Activated gamma-delta T cell treated with anti-CD3 and anti-CD28 coated beads, Interleukin-2, amount 50 U/mL, for 16 hours (primary cell): Measurements from ENCODE around the gene C19orf38.
"Not testable (repeated sequence)": the region's sequence is repeated elsewhere in the genome, so short reads cannot be mapped to it uniquely, and the experiment has no call there.

Experiments
- DNase-seq: peaks from one replicate; pipeline ENCODE4 v3.0.0-alpha.2; 2020; ENCODE audit warnings: low read depth

The C19orf38 gene

GRCh38 chr19:10823690-10824089 is 24.5 kb upstream of the C19orf38 start:
- DNase-seq = no peak

- no peak for DNase-seq
Observed at GRCh38 chr19:10826231-10826630, 22.0 kb upstream of the C19orf38 start.

GRCh38 chr19:10826846-10827245 is 21.4 kb upstream of the C19orf38 start:
- no peak for DNase-seq

- no peak for DNase-seq
Observed at GRCh38 chr19:10828981-10829821, 19.0 kb upstream of the C19orf38 start.

- DNase-seq = no peak
Observed at GRCh38 chr19:10829967-10830366, 18.2 kb upstream of the C19orf38 start.

DNA sequence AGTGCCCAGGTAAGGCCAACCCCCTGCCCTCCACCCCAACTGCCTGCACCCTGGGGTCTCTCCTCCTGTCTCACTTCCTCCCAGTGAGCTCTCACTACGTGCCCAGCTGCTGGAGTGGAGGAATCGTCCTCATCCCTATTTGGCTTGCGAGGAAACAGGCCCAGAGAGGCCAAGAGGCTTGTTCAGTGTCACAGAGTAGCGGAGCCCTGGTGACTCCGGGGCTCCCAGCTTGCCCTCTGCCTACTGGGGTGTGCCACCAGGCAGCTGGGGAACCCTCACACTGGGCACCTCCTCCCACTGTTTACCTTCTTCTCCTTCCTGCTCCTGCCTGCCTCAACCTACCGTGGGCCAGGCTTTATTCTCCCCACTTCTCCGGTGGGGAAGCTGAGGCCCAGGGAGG is 17.8 kb upstream of the C19orf38 start:
- DNase-seq = no peak

- no peak for DNase-seq
Observed at GRCh38 chr19:10830931-10831779, 17.1 kb upstream of the C19orf38 start.

- DNase-seq = no peak
Observed at GRCh38 chr19:10831987-10832938, 16.0 kb upstream of the C19orf38 start.

DNA sequence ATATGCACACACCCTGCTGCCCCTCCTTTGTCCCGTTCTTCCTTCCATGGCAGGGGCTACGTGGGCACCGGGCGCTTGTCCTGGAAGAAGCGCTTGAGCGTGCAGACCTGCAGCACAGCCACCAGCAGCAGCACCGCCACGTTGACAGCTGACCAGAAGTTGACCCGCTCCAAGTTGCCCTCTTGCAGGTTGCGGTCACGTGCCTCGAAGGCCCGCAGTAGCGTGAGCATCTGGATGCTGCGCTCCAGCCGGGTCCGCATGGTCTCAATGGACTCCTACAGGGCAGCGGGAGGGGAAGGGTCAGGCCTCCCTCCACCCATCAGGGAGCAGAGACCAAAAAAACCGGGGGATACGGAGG is 15.3 kb upstream of the C19orf38 start:
- no peak for DNase-seq

DNA sequence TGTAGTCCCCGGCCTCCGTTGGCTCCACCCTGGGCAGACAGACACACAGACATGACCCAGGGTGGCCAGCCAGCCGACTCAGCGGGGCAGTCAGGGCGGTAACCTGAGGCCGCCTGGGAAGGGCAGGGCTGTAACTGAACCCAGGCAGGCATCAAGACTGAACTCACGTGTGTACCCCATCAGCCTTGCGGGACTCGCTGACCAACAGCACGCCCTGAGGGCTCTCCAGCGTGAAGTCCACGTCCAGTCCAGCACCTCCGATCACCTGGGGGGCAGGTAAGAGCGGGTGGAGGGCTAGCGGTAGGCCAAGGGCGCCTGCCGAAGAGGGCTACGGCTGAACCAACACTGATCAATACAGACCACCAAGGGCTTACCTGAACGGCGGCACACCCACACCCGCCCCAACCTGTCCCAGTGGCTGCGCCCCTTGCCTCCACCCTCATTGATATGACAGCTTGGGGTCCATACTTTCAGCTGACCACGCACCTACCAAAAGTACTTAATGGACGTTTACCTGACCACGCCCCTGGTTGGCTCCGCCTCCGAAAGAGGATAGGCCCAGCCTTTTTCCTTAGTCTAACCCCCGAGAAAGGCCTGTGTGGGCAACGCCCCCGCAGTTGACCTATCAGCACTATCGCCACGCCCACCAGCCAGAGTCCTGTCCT is 13.0 kb upstream of the C19orf38 start:
- DNase-seq = no peak

DNA sequence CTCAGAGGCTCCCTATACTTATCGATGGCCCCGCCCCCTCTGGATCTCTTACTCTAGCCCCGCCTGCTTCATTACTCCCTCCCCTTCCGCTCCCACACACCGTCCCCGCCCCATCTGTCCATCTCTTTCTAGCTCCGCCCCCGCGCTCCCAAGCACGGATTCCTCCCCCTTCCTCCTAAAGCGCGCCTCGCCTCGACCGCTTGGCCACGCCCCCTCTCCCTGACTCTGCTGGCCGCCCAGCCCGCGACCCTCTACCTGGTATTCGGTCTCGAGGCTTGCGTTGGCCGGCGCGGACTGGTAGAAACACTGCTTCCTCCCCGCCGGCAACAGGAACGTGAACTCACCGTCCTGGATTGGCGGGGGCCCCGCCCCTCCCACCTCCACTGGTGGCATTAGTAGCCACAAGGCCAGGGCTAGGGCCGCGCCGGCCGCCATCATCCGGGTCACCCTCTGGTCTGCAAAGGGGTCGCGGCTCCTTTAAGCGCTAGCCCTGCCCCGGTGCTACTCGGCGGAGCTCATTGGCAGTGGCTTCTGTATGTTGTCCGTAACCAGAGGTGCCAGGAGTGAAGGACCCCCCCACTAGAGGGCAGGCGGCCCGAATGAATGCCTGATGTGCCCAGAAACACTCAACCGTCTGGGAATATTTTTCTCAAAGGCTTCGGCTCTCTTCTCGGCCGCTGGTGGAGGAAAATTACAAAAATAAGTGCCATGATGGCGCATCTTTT is 12.3 kb upstream of the C19orf38 start, which contains the start of gene TMED1:
TSS of gene TMED1 (minus strand) at position 459 of the 725 bp plus-strand sequence. CDS start at position 438, 21 bp downstream.
- DNase-seq = peak; percentile 89

DNA sequence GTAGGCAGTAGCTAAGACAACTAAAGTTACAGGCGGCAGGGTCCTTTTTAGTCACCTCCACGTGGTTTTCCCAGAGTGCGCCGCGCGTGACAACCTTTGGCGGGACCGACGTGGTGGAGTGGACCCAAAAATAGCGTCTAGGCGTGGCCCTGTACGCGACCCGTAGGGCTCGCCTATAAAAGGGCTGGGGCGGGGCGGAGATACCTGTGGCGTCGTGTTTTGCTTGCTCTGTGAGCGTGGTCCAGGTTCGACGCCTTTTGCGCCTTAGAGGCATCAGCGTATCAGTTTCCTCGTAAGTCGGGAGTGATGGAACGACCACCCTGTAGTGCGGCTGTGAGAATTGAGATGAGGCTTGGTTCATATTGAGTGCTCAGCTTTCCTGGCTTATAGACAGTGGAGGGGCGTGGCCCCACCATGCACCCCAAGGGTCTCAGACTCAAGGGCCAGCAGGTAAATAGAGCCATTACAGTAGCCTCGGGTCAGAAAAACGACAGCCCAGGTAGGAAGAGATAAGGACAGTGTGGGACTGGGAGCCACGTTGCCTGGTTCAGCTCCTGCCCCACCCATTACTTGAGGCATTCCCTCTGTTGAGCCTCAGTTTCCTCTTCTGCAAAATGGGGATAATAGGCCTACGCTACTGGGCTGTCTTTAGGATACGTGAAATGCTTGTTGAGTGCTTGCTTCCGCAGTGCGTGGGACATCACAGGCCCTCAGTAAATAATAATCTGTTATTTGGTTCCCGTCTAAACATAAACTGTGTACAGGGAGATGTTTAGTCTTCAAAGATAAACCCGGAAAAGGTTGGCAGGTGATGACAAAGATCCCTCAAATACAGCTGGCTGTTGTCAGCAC is 11.5 kb upstream of the C19orf38 start:
- peak; percentile 66 for DNase-seq

- not testable (repeated sequence) for DNase-seq
Observed at GRCh38 chr19:10837649-10838048, 10.6 kb upstream of the C19orf38 start.

DNA sequence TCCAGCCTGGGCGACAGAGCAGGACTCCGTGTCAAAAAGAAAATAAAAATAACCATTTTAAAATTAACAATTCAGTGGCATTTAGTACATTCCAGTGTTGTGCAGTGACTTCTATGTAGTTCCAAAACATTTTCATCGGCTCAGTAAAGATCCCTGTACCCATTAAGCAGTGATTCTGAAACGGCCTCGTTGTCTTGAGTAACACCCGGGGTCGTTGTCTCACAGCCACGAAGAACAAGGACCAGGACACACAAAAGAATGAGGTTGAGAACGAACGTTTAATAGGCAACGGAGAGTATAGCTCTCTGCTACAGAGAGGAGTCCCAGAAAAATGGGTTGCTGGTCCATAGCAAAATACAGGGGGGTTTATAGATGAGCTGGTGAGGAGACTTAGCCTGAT is 9.8 kb upstream of the C19orf38 start:
- no peak for DNase-seq

DNA sequence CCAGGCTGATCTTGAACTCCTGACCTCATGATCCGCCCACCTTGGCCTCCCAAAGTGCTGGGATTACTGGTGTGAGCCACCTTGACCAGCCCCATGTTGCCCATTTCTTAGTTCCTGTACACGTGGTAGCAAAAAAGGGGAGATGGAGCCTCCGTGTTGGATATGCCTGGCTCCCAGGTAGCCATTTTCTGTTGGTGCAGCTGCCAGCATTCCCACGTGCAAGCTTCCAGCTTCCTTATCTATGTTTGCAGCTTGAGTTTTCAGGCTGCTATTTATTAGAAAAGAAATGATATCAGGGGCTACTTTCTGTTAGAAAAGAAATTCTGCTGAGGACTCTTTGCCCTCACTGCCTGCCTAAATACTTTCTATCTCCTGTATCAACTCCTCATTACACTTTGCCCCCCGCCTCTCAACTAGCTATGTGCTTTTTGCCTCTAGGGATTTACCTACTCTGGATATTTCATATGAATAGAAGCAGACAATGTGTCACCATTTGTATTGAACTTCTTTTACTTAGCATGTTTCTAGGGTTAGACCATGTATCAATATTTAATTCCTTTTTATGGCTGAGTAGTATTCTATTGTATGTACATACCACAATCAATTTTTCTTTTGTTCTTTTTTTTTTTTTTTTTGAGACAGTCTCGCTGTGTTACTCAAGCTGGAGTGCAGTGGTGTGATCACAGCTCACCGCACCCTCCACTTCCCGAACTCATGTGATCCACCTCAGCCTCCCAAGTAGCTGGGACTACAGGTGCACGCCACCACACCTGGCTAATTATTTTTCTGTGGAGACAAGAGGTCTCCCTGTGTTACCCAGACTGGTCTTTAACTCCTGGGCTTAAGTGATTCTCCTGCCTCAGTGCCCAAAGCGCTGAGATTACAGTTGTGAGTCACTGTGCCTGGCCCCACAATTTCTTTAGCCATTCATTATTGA is 8.8 kb upstream of the C19orf38 start:
- no peak for DNase-seq

GRCh38 chr19:10842788-10843187 is 5.4 kb upstream of the C19orf38 start:
- DNase-seq = no peak

- no peak for DNase-seq
Observed at GRCh38 chr19:10846500-10847202, 1.6 kb upstream of the C19orf38 start.

GRCh38 chr19:10850631-10851030 is 2.4 kb downstream of the C19orf38 start:
- DNase-seq = no peak
